ENCODE data around the gene ORM1.
"Not testable (repeated sequence)": the region's sequence is repeated elsewhere in the genome, so short reads cannot be mapped to it uniquely, and the experiment has no call there.

ORM1 gene

GRCh38 chr9:114304416-114305188, 18.3 kb upstream of the ORM1 start:
- no peak for DNase-seq (ENCODE audit: low read depth, low spot score)

- no peak for DNase-seq (ENCODE audit: low read depth, low spot score)
These were observed 15.0 kb upstream of the ORM1 start for GRCh38 chr9:114307899-114308267.

- no peak for DNase-seq (ENCODE audit: low read depth, low spot score)
These were observed 14.4 kb upstream of the ORM1 start for GRCh38 chr9:114308361-114308950.

GRCh38 chr9:114309096-114309495, 13.8 kb upstream of the ORM1 start:
- DNase-seq (ENCODE audit: low read depth, low spot score): no peak

GRCh38 chr9:114310471-114311450, 12.1 kb upstream of the ORM1 start:
- no peak for DNase-seq (ENCODE audit: low read depth, low spot score)

- no peak for DNase-seq (ENCODE audit: low read depth, low spot score)
These were observed 11.1 kb upstream of the ORM1 start for GRCh38 chr9:114311571-114312512.

- no peak for DNase-seq (ENCODE audit: low read depth, low spot score)
These were observed 10.4 kb upstream of the ORM1 start for GRCh38 chr9:114312513-114312875.

GRCh38 chr9:114313186-114313585, 9.7 kb upstream of the ORM1 start:
- no peak for DNase-seq (ENCODE audit: low read depth, low spot score)

GRCh38 chr9:114314256-114314867, 8.5 kb upstream of the ORM1 start:
- DNase-seq (ENCODE audit: low read depth, low spot score): no peak

GRCh38 chr9:114314881-114315722, 7.8 kb upstream of the ORM1 start:
- DNase-seq (ENCODE audit: low read depth, low spot score): no peak

GRCh38 chr9:114315723-114316363, 7.1 kb upstream of the ORM1 start:
- DNase-seq (ENCODE audit: low read depth, low spot score): no peak

GRCh38 chr9:114316605-114317230, 6.2 kb upstream of the ORM1 start:
- peak; percentile 41 for DNase-seq (ENCODE audit: low read depth, low spot score)

- no peak for DNase-seq (ENCODE audit: low read depth, low spot score)
These were observed 5.1 kb upstream of the ORM1 start for GRCh38 chr9:114317665-114318357.

GRCh38 chr9:114318416-114318815, 4.5 kb upstream of the ORM1 start:
- no peak for DNase-seq (ENCODE audit: low read depth, low spot score)

- no peak for DNase-seq (ENCODE audit: low read depth, low spot score)
These were observed 3.8 kb upstream of the ORM1 start for GRCh38 chr9:114319147-114319546.

- DNase-seq (ENCODE audit: low read depth, low spot score): not testable (repeated sequence)
These were observed 2.2 kb upstream of the ORM1 start for GRCh38 chr9:114320710-114321109.

GRCh38 chr9:114321759-114322158, 1.1 kb upstream of the ORM1 start:
- DNase-seq (ENCODE audit: low read depth, low spot score): no peak

GRCh38 chr9:114322160-114322818, 609 bp upstream of the ORM1 start:
- DNase-seq (ENCODE audit: low read depth, low spot score): not testable (repeated sequence)

All from ELF-1 (cell line).